Measurements from ENCODE around the gene CD276.

The CD276 gene

DNA sequence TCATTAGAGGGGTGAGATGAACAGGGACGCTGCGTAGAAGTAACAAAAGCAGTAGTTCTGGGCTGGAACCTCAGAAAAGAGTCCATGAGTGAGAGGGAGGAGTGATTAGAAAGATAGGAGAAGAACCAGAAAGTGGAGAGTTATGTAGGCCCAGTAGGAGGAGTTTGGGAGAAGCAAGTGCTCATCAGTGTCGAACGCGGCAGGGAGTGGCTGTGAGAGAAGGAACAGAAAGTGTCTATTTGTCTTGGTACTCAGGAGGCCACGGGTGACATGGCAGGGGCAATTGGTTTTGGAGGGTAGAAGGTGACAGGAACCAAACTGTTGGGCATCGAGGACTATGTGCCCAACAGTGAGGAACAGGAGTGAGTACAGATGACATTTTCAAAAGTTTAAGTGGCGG lies 70.3 kb downstream of the CD276 start:
- TF ChIP-seq CTCF (conservative IDR thresholded peaks at IDR 0.05), result no peak
- no peak for TF ChIP-seq ZFX (IDR thresholded peaks at IDR 0.05)

GRCh38 chr15:73755481-73755880 lies 71.3 kb downstream of the CD276 start:
- TF ChIP-seq CTCF (conservative IDR thresholded peaks at IDR 0.05), result no peak
- no peak for TF ChIP-seq ZFX (IDR thresholded peaks at IDR 0.05)
- H3K27ac ChIP-seq, result no peak overlapping the region

More for the DNA sequence above, 70.3 kb downstream of the CD276 start:
- H3K27ac ChIP-seq, result no peak overlapping the region

DNA sequence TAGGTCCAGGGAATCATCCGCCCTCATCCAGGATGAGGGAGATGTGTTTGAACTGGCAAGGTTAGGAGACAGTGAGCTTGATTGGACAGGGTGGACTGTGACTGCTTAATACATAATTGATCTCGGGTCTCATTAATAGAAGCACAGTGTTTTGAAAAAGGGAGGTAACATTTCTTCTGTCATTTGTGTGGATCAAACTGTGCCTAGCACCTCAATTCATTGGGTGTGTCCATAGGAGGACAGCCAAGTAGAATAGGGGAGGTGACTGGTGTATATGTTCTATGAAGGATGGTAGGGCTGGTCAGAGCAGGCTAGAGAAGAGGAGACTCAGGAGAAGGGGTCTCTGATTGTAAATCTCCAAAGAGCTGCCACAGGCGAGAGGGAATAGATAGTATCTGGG lies 71.8 kb downstream of the CD276 start:
- H3K27ac ChIP-seq, result no peak overlapping the region
- TF ChIP-seq CTCF (conservative IDR thresholded peaks at IDR 0.05) (no peak), ZFX (IDR thresholded peaks at IDR 0.05) (no peak)

DNA sequence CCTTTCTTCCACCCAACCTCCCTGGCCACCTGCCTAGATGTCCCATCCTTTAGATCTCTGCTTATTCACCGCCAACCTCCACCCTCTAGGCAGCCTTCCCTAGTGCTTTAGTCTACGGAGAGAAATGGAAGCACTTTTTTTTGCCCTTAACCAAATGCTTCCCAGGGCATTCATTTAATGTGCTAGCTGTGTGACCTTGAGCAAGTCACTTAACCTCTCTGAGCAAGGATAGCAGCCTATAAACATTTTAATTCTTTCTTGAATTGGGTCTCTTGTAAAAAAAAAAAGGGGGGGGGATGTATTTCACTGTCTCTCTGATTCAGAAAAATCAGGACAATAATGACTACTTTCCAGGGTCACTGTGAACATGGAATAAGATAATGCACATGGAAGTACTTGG lies 72.2 kb downstream of the CD276 start:
- no peak for TF ChIP-seq ZFX (IDR thresholded peaks at IDR 0.05)
- no peak for TF ChIP-seq CTCF (conservative IDR thresholded peaks at IDR 0.05)
- H3K27ac ChIP-seq, result no peak overlapping the region

GRCh38 chr15:73756947-73757513 lies 72.8 kb downstream of the CD276 start:
- TF ChIP-seq CTCF (conservative IDR thresholded peaks at IDR 0.05) (no peak), ZFX (IDR thresholded peaks at IDR 0.05) (no peak)
- H3K27ac ChIP-seq, result no peak overlapping the region

- no peak for TF ChIP-seq CTCF (conservative IDR thresholded peaks at IDR 0.05)
- TF ChIP-seq ZFX (IDR thresholded peaks at IDR 0.05), result no peak
- no peak overlapping the region for H3K27ac ChIP-seq
Observed at GRCh38 chr15:73757571-73757970, 73.4 kb downstream of the CD276 start.

GRCh38 chr15:73758461-73758860 lies 74.3 kb downstream of the CD276 start:
- TF ChIP-seq ZFX (IDR thresholded peaks at IDR 0.05), result no peak
- TF ChIP-seq CTCF (conservative IDR thresholded peaks at IDR 0.05), result no peak
- H3K27ac ChIP-seq, result no peak overlapping the region

Measured in C4-2B (cell line).